Epidermal melanocyte (primary cell): ENCODE measurements around the gene C19orf25.
A peak's percentile ranks its signal among the peaks of the same experiment; 100 is the strongest.
"Not testable (repeated sequence)": the region's sequence is repeated elsewhere in the genome, so short reads cannot be mapped to it uniquely, and the experiment has no call there.

Source experiments
- DNase-seq: peaks from one replicate; pipeline ENCODE4 v3.0.0; 2011; ENCODE audit warnings: low spot score; ENCODE audit not compliant: insufficient read length

The C19orf25 gene

GRCh38 chr19:1512671-1513498 lies 33.9 kb upstream of the C19orf25 start, which contains the start of gene ADAMTSL5:
Gene ADAMTSL5 (minus strand): TSS chr19:1513019. CDS start chr19:1510943, 2,076 bp downstream.
- peak; percentile 41 for DNase-seq

- DNase-seq = no peak
Measured at GRCh38 chr19:1511318-1512317, 32.6 kb upstream of the C19orf25 start.

DNA sequence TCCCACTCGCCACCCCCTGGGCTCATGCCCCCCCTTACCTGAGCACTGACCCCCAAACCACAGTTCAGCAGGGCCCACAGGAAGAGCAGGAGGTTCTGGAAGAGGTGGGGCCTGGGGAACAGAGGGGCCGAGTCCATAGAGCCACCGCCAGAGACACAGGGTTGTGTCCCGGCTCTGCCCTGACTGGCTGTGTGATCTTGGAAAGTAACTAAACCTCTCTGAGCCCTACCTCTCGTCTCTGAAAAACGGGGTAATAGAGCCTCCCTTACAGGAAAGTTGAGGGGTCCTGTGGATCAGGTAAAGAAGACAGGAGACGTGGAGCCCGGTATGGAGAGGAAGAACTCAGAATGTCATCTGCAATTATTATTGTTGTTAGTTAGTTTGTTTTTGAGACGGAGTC lies 31.8 kb upstream of the C19orf25 start:
- DNase-seq = no peak

GRCh38 chr19:1510442-1510806 lies 31.4 kb upstream of the C19orf25 start:
- no peak for DNase-seq

- no peak for DNase-seq
Measured at GRCh38 chr19:1509602-1510441, 30.8 kb upstream of the C19orf25 start.

DNA sequence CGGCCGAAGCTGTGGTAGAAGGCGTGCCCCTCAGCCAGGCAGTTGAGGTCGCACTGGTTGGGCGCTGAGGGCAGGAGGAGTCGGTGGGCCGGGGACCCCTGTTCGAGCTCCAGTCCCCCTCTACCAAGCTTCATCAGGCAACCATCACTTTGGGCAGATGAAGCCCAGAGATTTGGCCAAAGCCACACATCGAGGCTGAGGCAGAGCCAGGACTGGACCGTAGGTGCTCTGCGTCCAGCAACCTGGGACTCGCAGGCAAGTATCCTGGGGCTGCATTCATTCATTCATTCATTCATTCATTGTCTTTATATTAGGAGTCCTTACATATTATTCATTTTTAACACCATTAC lies 29.5 kb upstream of the C19orf25 start:
- DNase-seq = no peak

GRCh38 chr19:1507763-1508506 lies 28.9 kb upstream of the C19orf25 start:
- peak; percentile 100 for DNase-seq

DNA sequence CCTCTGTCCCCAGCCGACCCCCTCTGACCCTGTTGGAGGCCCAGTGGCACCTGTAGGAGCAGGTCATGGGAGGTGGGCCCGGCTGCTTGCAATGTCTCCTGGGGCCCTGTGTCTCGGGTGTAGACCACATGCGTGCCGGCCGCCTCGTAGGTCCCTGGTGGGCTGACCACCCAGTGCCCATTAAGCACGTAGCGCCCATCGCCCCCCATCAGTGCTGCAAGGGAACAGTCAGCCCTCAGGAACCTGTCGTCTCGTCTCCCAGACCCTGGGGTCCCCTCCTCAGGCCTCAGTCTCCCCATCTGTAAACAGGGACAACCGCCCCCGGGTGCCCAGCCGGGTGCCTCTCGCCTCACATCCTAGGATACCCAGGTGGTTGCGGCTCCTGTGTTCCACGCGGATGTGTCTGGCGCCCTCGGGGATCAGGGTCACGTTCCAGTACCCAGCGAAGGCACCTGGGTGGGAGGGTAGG lies 28.2 kb upstream of the C19orf25 start:
- no peak for DNase-seq

DNA sequence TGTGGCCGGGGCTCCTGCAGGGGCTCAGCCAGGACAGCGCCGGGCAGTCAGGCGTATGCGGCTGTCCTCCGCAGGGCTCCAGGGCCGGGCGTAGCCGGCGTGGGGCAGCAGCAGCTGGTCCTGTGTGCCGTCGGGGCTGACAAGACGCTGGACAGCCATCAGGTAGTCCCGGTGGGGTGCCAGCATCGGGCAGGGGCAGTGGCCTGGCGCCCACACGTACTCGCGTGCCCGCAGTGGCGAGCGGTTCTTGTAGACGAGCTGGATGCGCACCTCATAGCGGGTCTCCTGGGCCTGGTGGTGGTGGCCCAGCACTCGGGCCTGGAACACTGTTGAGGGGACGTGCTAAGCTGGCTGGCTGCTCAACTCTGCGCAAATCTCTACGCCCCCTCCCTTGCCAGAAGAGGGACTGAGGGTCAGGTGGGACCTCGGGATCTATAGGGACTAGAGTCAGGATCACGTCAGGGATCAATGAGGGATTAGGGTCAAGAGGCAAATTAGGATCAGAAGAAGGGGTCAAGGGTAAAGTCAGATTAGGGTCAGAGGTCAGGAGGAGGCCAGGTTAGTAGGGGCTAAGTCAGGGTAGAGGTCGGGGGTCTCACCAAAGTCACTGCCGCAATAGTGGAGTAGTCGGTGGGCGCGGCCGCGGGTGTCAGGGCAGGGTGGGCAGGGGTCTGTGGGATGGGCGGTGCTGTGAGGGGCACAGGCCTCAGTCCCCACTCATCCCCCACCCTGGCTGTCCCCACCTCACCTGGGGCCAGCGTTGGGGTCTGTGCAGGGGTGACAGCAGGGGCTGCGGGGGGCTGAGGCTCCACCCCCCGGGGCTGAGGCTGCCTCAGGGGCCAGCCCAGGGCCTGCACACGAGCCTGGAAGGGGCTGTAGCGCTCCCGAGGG lies 27.2 kb upstream of the C19orf25 start:
- DNase-seq = no peak

DNA sequence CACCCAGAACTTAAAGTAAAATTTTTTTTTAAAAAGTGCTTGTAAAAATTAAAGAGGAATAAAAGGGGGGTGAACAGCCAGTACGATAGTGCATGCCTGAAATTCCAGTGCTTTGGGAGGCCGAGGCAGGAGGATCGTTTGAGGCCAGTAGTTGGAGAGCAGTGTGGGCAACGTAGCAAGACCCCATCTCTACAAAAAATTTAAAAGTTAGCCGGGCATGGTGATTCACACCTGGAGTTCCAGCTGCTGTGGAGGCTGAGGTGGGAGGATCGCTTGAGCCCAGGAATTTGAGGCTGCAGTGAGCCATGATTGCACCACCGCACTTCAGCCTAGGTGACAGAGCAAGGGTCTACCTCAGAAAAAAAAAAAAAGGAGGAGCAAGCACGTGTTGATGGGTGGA lies 26.0 kb upstream of the C19orf25 start:
- DNase-seq = no peak

- DNase-seq = no peak
Measured at GRCh38 chr19:1503925-1504773, 25.1 kb upstream of the C19orf25 start.

DNA sequence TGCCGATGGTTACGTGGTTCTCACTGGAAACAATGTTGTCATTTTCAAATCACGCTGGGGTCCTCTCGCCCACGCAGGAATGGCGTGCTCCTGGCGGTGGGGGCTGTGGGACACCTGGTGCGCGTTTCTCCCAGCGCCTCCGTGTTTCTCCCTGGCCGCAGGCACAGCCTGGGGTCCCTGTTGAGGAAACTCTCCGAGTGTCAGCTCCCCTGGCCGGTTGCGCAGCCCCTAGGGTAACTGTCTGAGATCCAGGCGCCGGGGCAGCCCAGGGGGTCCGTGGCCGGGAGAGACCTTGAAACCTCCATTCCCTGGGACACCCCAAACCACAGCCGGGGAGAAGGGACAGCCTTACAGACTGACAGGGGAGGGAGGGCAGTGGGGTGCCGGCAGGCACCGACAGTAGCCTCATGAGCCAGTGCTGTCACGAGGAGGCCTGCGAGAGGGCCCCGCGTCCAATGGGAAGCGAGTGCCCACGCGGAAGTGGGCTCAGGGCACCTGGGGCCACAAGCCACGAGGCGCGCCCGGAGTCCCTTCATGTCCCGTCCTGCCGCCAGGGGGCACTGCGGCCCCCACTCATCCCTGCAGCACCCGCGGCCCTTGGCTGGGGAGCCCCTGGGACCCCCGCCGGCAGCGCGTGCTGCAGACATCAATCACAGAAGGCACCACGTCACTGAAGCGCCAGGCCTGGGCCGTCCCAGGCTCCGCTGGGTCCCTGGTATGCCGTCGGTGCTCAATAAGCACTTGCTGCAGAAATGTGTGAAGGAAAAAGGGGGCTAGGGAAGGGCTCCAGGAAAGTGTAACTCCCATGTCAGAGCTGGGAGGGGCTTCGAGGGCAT lies 24.3 kb upstream of the C19orf25 start:
- no peak for DNase-seq

DNA sequence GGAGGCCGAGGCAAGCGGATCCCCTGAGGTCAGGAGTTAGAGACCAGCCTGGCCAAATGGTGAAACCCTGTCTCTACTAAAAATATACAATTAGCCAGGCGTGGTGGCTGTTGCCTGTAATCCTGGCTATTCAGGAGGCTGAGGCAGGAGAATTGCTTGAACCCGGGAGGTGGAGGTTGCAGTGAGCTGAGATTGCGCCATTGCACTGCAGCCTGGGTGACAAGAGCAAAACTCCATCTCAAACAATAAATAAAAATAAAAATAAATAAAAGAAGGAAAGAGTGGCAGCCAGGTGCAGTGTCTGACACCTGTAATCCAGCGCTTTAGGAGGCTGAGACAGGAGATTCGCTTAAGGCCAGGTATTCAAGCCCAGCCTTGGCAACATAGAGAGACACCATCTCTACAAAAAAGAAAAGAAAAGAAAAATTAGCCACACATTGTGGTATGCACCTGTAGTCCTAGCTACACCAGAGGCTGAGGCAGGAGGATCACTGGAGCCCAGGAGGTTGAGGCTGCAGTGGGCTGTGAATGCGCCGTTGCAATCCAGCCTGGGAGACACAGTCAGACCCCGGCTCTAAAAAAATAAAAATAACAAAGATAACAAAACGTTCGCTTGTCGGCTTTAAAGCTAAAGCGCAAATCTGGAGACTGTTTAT lies 23.5 kb upstream of the C19orf25 start:
- DNase-seq = no peak

DNA sequence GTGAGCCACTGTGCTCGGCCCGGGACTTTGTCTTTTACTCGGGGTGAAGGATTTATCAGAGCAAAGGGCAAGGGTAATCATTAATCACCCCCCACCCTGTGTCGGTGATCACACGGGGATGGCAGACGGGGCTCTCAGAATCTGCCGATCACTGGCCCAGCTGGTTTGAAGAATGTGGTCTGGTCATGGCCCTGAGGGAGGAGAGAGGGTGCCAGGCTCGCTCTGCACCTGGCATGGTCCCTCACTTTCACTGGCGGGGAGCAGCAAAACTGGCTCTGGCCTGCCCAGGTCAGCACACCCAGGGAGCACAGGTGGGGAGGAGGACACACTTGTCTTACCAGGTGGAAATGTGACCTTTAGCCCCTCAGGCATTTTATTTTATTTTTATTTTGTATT lies 22.2 kb upstream of the C19orf25 start:
- DNase-seq = no peak

- not testable (repeated sequence) for DNase-seq
Measured at GRCh38 chr19:1499231-1499630, 20.2 kb upstream of the C19orf25 start.

GRCh38 chr19:1497578-1498235 lies 18.7 kb upstream of the C19orf25 start:
- no peak for DNase-seq
